HG03354 (cell line): ENCODE results near the gene PPP1R15A.
"Not testable (repeated sequence)": the region's sequence is repeated elsewhere in the genome, so short reads cannot be mapped to it uniquely, and the experiment has no call there.

Experiments used
- ATAC-seq: cut with Tn5 transposase; IDR thresholded peaks from one replicate; pipeline ENCODE4 v1.9.1; 2021; ENCODE audit warnings: mild to moderate bottlenecking; ENCODE audit not compliant: unreplicated experiment, poor library complexity, severe bottlenecking

PPP1R15A gene

DNA sequence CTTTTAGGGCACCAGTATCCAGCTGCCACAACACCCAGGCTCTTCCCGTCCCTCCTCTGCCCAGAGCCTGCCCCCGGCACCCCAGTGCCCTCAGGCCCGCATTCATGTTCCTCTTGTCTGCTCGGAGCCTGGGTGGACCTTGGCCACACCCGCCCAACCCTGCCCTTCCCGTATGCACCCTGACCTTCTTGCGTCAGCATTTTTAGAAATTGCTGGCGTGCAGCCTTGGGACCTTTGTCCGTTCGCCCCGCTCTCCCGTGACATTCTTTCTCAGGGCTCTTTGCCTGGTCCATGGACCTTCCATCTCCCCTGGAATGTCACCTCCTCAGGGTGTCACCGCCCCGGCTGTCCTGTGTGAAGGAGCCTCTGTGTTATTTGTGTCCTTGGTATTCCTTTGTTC, 35.5 kb downstream of the PPP1R15A start:
- no peak for ATAC-seq

DNA sequence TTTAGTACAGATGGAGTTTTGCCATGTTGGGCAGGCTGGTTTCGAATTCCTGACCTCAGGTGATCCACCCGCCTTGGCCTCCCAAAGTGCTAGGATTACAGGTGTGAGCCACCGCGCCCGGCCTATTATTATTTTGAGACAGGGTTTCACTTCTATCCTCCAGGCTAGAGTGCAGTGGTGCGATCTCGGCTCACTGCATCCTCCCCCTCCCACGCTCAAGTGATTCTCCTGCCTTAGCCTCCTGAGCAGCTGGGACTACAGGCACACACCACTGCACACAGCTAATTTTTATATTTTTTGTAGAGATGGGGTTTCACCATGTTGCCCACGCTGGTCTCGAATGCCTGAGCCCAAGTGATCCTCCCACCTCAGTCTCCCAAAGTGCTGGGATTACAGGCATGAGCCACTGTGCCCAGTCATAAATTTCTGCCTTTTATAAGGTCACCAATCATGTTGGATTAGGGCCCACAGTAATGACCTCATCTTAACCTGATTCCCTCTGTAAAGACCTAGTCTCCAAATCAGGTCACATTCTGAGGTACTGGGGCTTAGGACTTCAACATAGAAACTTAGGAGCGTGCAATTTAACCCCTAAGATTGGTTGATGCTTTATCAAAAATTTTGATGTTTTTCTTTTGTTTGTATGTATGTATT, 37.3 kb downstream of the PPP1R15A start:
- ATAC-seq = not testable (repeated sequence)

DNA sequence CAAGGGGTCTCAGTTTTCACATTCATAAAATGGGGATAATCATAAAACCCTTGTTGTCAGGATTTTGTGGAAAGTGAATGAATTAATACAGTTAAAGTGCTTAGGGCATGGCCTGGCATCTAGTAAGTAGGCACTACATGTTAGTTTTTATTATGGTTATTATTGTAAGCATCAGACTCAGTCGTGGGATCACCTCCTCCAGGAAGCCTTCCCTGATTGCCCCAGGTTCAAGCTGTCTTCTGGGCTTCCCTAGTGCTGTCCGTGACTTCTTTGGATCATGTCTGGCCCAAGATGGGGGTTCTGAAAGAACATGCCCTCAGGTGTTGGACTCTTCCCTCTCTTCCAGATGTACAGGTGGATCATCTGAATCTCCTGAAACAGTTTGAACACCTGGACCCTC, 38.6 kb downstream of the PPP1R15A start:
- no peak for ATAC-seq

DNA sequence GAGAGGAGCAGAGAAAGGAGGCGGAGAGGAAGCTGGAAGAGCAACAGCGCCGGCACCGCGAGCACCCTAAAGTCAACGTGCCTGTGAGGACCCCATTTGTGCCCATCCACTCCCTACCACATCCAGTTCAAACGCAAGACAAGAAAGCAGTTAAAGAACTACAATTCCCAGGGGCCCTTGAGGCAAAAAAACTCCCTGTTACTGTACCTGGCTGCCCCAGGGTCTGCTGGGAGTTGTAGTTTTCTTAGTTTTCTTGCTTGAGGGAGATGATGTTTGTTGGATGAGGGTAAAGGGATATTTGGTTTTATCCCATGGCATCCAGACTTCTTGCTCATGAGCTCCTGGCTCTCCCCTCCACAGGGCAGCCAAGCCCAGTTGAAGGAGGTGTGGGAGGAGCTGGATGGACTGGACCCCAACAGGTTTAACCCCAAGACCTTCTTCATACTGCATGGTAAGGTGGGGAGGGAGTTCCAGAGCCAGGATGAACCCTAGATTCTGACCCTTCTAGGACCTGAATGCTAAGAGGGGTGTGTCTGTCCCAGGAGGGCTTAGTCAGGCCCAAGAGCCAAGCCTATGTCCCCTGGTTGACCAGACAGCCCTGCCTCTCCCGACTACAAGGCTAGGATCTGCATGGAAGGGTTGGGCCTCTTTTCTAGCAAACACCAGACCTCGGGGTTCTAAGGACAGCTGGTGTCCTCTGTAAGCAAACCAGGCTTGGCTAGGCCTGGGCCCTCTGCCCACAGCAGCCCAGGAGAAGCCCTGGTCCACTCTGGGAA, 41.1 kb downstream of the PPP1R15A start:
- ATAC-seq = no peak

DNA sequence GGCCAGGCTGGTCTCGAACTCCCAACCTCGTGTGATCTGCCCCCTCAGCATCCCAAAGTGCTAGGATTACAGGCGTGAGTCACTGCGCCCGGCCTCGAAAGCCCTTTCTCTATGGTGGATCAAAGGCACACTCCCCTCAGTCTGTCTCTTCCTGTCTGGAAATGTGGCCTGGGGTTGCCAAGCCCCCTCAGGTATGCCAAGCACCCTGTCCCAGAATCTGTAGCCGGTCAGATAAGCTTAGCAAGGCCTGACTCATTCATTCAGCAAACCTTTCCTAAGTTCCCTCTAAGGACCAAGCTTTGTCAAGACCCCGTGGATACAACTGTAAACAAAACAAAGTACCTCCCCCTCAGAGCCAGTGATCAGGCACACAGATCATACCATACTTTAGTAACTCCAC, 42.0 kb downstream of the PPP1R15A start:
- ATAC-seq = no peak

GRCh38 chr19:48915757-48916156, 43.5 kb downstream of the PPP1R15A start:
- no peak for ATAC-seq

DNA sequence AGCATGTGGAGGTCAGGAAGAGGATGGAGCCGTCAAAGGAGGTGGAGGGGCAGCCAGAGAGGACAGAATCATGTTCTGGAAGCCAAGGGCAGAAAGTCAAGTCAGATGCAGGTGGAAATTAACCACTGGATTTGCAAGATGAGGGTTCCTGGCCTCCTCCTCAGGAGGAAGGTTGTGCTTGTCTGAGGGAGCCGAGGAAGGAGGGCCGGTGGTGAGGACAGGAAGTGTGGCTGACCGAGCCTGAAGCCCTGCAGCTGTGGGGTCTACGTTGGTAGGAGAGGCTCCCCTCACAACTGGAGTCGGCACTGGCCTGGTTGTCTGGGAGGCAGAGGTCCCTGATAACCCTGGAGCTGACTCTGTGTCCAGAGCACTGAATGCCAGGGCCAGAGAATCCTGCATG, 45.9 kb downstream of the PPP1R15A start:
- ATAC-seq = no peak

DNA sequence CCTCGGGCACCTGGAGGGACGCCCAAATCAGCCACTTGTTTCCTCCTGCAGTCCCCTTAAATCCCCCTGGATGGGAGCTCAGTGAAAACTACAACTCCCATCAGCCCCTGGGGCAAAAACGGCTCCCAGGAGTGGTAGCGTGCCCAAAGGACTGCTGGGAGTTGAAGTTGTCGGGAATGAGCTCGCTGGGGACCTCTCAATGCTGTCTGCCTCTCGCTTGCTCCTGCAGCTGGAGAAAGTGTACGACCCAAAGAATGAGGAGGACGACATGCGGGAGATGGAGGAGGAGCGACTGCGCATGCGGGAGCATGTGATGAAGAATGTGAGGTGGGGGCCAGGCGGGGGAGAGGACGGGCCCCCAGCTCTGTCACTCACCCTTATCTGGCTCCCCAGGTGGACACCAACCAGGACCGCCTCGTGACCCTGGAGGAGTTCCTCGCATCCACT, 46.6 kb downstream of the PPP1R15A start:
- ATAC-seq = no peak

GRCh38 chr19:48919271-48919670, 47.0 kb downstream of the PPP1R15A start:
- ATAC-seq = not testable (repeated sequence)

- no peak for ATAC-seq
Measured at GRCh38 chr19:48920949-48921348, 48.7 kb downstream of the PPP1R15A start.

DNA sequence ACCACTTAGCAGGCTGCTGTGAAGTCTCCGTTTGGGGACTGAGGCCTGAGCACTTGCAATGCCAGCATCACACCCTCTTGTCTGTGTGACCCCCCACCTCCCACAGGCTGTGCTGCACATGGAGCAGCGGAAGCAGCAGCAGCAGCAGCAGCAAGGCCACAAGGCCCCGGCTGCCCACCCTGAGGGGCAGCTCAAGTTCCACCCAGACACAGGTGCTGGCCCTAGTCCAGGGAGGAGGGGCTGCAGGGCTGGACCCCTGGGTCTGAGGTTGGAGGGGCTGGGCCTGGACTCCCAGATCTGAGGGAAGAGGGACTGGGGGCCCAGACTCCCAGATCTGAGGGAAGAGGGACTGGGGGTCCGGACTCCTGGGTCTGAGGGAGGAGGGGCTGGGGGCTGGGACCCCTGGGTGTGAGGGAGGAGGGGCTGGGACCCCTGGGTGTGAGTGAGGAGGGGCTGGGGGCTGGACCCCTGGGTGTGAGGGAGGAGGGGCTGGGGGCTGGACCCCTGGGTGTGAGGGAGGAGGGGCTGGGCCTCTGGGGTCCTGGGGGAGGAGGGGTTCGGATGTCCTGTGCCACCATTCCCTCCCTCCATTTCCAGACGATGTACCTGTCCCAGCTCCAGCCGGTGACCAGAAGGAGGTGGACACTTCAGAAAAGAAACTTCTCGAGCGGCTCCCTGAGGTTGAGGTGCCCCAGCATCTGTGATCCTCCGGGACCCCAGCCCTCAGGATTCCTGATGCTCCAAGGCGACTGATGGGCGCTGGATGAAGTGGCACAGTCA, 49.7 kb downstream of the PPP1R15A start:
- no peak for ATAC-seq

DNA sequence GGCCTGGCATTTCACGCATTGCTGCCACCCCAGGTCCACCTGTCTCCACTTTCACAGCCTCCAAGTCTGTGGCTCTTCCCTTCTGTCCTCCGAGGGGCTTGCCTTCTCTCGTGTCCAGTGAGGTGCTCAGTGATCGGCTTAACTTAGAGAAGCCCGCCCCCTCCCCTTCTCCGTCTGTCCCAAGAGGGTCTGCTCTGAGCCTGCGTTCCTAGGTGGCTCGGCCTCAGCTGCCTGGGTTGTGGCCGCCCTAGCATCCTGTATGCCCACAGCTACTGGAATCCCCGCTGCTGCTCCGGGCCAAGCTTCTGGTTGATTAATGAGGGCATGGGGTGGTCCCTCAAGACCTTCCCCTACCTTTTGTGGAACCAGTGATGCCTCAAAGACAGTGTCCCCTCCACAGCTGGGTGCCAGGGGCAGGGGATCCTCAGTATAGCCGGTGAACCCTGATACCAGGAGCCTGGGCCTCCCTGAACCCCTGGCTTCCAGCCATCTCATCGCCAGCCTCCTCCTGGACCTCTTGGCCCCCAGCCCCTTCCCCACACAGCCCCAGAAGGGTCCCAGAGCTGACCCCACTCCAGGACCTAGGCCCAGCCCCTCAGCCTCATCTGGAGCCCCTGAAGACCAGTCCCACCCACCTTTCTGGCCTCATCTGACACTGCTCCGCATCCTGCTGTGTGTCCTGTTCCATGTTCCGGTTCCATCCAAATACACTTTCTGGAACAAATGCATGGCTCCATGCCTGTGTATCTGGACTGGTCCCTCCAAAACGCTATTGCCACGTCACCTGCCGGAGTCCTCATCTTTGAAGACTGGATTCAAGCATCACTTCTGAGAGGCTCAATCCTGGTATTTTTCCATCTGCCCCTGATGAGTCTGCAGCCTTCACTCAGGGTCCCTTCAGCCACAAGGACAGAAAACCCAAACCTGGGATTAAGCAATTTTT, 50.6 kb downstream of the PPP1R15A start:
- ATAC-seq = no peak

DNA sequence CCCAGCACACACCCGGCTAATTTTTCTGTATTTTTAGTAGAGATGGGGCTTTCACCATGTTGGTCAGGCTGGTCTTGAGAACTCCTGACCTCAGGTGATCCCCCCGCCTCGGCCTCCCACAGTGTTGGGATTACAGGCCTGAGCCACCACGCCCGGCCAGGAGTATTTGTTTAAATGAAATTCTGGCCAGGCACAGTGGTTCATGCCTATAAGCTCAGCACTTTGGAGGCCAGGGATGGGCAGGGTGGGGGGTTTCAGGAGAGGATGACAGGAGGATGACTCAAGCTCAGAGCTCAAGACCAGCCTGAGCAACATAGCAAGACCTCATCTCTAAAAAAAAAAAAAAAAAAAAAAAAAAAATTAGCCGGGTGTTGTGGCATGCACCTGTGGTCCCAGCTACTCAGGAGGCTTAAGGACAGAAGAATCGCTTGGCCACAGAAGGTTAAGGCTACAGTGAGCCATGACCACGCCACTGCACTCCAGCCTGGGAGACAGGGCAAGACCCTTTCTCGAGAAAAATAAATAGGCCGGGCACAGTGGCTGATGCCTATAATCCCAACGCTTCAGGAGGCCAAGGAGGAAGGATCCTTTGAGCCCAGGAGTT, 53.1 kb downstream of the PPP1R15A start:
- no peak for ATAC-seq
